HepG2 (cell line): ENCODE measurements around the gene CABLES2. TPM values are rescaled to one million over a fixed set of nuclear protein-coding genes. Genes with fewer than 3 reads are reported as not detected.

Experiments
- ARID4A ChIP-seq: sonication (generic); formaldehyde crosslinking; IDR thresholded peaks from 2 replicates; pipeline ENCODE4 v1.5.0; 2020; ENCODE audit warnings: mild to moderate bottlenecking, missing genetic modification reagents, borderline replicate concordance
- ATF6 ChIP-seq: sonication (generic); formaldehyde crosslinking; conservative IDR thresholded peaks from 2 replicates; pipeline ENCODE4 v1.4.0; 2020; ENCODE audit warnings: missing genetic modification reagents
- KLF15 ChIP-seq: sonication (generic); formaldehyde crosslinking; IDR thresholded peaks from 2 replicates; pipeline ENCODE4 v1.8.1; 2023; ENCODE audit warnings: borderline replicate concordance, mild to moderate bottlenecking, inconsistent platforms, missing genetic modification reagents, mixed read lengths
- NR3C1 ChIP-seq: sonication (generic); formaldehyde crosslinking; IDR thresholded peaks from 2 replicates; pipeline ENCODE4 v1.4.0; 2020; ENCODE audit warnings: missing genetic modification reagents
- PAWR ChIP-seq: sonication (generic); formaldehyde crosslinking; IDR thresholded peaks from 2 replicates; pipeline ENCODE4 v1.4.0; 2020; ENCODE audit warnings: missing genetic modification reagents, mild to moderate bottlenecking, borderline replicate concordance
- ZNF274 ChIP-seq: sonication (generic); formaldehyde crosslinking; IDR thresholded peaks from 2 replicates; pipeline ENCODE4 v1.5.1; 2020; ENCODE audit warnings: mild to moderate bottlenecking, missing genetic modification reagents
- ZNF598 ChIP-seq: sonication (generic); formaldehyde crosslinking; IDR thresholded peaks from 2 replicates; pipeline ENCODE4 v1.5.1; 2020; ENCODE audit warnings: mild to moderate bottlenecking, missing genetic modification reagents, borderline replicate concordance
- ZNF609 ChIP-seq: sonication (generic); formaldehyde crosslinking; IDR thresholded peaks from 2 replicates; pipeline ENCODE4 v1.4.0; 2020; ENCODE audit warnings: mild to moderate bottlenecking, missing genetic modification reagents, borderline replicate concordance
- ZNF672 ChIP-seq: sonication (generic); formaldehyde crosslinking; IDR thresholded peaks from 2 replicates; pipeline ENCODE4 v1.8.1; 2022; ENCODE audit warnings: missing genetic modification reagents
- ZNF770 ChIP-seq: sonication (generic); formaldehyde crosslinking; IDR thresholded peaks from 2 replicates; pipeline ENCODE4 v1.5.0; 2020; ENCODE audit warnings: mild to moderate bottlenecking, missing genetic modification reagents
- ZSCAN12 ChIP-seq: sonication (generic); formaldehyde crosslinking; IDR thresholded peaks from 2 replicates; pipeline ENCODE4 v1.9.0; 2021; ENCODE audit warnings: mild to moderate bottlenecking, missing genetic modification reagents
- ZSCAN20 ChIP-seq: sonication (generic); formaldehyde crosslinking; IDR thresholded peaks from 2 replicates; pipeline ENCODE4 v1.4.0; 2020; ENCODE audit warnings: missing genetic modification reagents, mild to moderate bottlenecking, borderline replicate concordance
- polyA plus RNA-seq, 8 experiments: library from polyadenylated mRNA; depleted of rRNA in 3 of 8; stranded (reverse) in 7 of 8; unstranded in 1 of 8; fragments of >200 nt; fragmentation: Illumina TruSeq in 4 of 8; extraction: Trizol in 4 of 8; gene quantifications; 2 replicates each; pipeline versions ENCODE4 v1.2.1 to v1.2.3, GENCODE V29; 2011 to 2016; ENCODE audit warnings: low read depth in 4 of 8, missing spikeins in 1 of 8, mixed read lengths in 1 of 8; ENCODE audit not compliant: insufficient read depth in 1 of 8
- total RNA-seq, 5 experiments: library from RNA; depleted of rRNA; stranded (reverse); fragments of >200 nt; fragmentation: Illumina TruSeq; extraction: Trizol; gene quantifications; 2 replicates each; pipeline ENCODE4 v1.2.3, GENCODE V29; 2016; ENCODE audit warnings: low read depth in 1 of 5

Gene CABLES2
- total and polyA plus RNA-seq, 2 of the 13 experiments (the other 11 are each of a cell fraction or from before 2014, with no cell fraction given): 5.2 to 9.7 TPM

GRCh38 chr20:62368976-62369814 lies 37.9 kb downstream of the CABLES2 start (continued):
- TF ChIP-seq ZNF770 (CRISPR knock-in tag) (no peak; the same call in 1 of the 2 replicates), ARID4A (CRISPR knock-in tag) (no peak; the same call in 1 of the 2 replicates), ZNF672 (CRISPR knock-in tag) (no peak), ZSCAN20 (CRISPR knock-in tag) (0 out of 2 replicates have a peak, but pooled peaks have one; percentile 24), KLF15 (CRISPR knock-in tag) (0 out of 2 replicates have a peak, but pooled peaks have one; percentile 2), NR3C1 (CRISPR knock-in tag) (no peak), ZNF609 (CRISPR knock-in tag) (0 out of 2 replicates have a peak, but pooled peaks have one; percentile 9), ZNF274 (no peak), PAWR (CRISPR knock-in tag) (no peak), ATF6 (CRISPR knock-in tag) (no peak), ZNF598 (CRISPR knock-in tag) (no peak), ZSCAN12 (CRISPR knock-in tag) (0 out of 2 replicates have a peak, but pooled peaks have one; percentile 41)
